Nephron (organoid): ENCODE data around the gene ZCCHC2.

Source experiments
- H3K27ac Mint-ChIP-seq, 3 experiments: 2 replicates each; pipeline ENCODE4 v1.8.0; 2020; ENCODE audit warnings: mixed read lengths in 3 of 3, mild to moderate bottlenecking in 2 of 3, moderate library complexity in 1 of 3
- H3K27me3 Mint-ChIP-seq: 2 replicates; pipeline ENCODE4 v1.8.0; 2021; ENCODE audit warnings: low read depth, mild to moderate bottlenecking, moderate library complexity, mixed read lengths
- H3K36me3 Mint-ChIP-seq: 2 replicates; pipeline ENCODE4 v1.8.0; 2020; ENCODE audit warnings: low read depth, mixed read lengths
- H3K4me1 Mint-ChIP-seq: 2 replicates; pipeline ENCODE4 v1.8.0; 2020; ENCODE audit warnings: mixed read lengths
- H3K4me3 Mint-ChIP-seq, 3 experiments: 2 replicates each; pipeline ENCODE4 v1.8.0; 2020; ENCODE audit warnings: mild to moderate bottlenecking in 3 of 3, mixed read lengths in 3 of 3, moderate library complexity in 2 of 3
- H3K9me3 Mint-ChIP-seq: 2 replicates; pipeline ENCODE4 v1.8.0; 2020; ENCODE audit warnings: mixed read lengths
- CTCF ChIP-seq, 3 experiments: fragments of 200-600 bp; sonication (generic); IDR thresholded peaks; one replicate each; pipeline ENCODE4 v1.5.0; 2021; ENCODE audit warnings: antibody characterized with exemption in 3 of 3; ENCODE audit not compliant: unreplicated experiment in 3 of 3

The ZCCHC2 gene

GRCh38 chr18:62521082-62521481 is 1.7 kb upstream of the ZCCHC2 start:
- TF ChIP-seq CTCF (IDR thresholded peaks at IDR 0.05; ENCODE audit: unreplicated experiment in 3 of 3) = no peak
- Mint-ChIP-seq H3K4me3 (peak overlapping the region; percentile 84 to 91 (median 89)), H3K27me3 (peaks cover 21% of the 10 kb centered on the region), H3K36me3 (no peaks in the 10 kb centered on the region), H3K9me3 (peaks cover 4% of the 10 kb centered on the region), H3K27ac (peak overlapping the region in 1 of 3 experiments; percentile 68), H3K4me1 (peaks cover 14% of the 10 kb centered on the region)

GRCh38 chr18:62521593-62521992 is 1.2 kb upstream of the ZCCHC2 start:
- Mint-ChIP-seq H3K27ac (peak overlapping the region; percentile 59 to 83 (median 68)), H3K4me3 (peak overlapping the region; percentile 84 to 91 (median 89)), H3K9me3 (peaks cover 4% of the 10 kb centered on the region), H3K36me3 (no peaks in the 10 kb centered on the region), H3K4me1 (peaks cover 17% of the 10 kb centered on the region), H3K27me3 (peaks cover 21% of the 10 kb centered on the region)
- no peak for TF ChIP-seq CTCF (IDR thresholded peaks at IDR 0.05; ENCODE audit: unreplicated experiment in 3 of 3)

- Mint-ChIP-seq H3K27ac (peak overlapping the region; percentile 59 to 83 (median 68)), H3K36me3 (no peaks in the 10 kb centered on the region), H3K9me3 (peaks cover 4% of the 10 kb centered on the region), H3K4me1 (peaks cover 18% of the 10 kb centered on the region), H3K27me3 (peaks cover 21% of the 10 kb centered on the region), H3K4me3 (peak overlapping the region; percentile 84 to 91 (median 89))
- TF ChIP-seq CTCF (IDR thresholded peaks at IDR 0.05; ENCODE audit: unreplicated experiment in 3 of 3) = no peak
Observed at GRCh38 chr18:62522178-62522503, 684 bp upstream of the ZCCHC2 start.

- Mint-ChIP-seq H3K27ac (no peak overlapping the region), H3K36me3 (no peaks in the 10 kb centered on the region), H3K4me3 (peak overlapping the region in 1 of 3 experiments; percentile 21), H3K27me3 (peaks cover 21% of the 10 kb centered on the region), H3K9me3 (peaks cover under 1% of the 10 kb centered on the region), H3K4me1 (peaks cover 22% of the 10 kb centered on the region)
- TF ChIP-seq CTCF (IDR thresholded peaks at IDR 0.05; ENCODE audit: unreplicated experiment in 3 of 3) = no peak
Observed at GRCh38 chr18:62523255-62523588, 397 bp downstream of the ZCCHC2 start.

- Mint-ChIP-seq H3K9me3 (no peaks in the 10 kb centered on the region), H3K36me3 (no peaks in the 10 kb centered on the region), H3K27me3 (peaks cover 21% of the 10 kb centered on the region), H3K4me3 (peak overlapping the region; percentile 87 to 94 (median 90)), H3K4me1 (peaks cover 22% of the 10 kb centered on the region), H3K27ac (no peak overlapping the region)
- no peak for TF ChIP-seq CTCF (IDR thresholded peaks at IDR 0.05; ENCODE audit: unreplicated experiment in 3 of 3)
Observed at GRCh38 chr18:62523631-62524439, 1.0 kb downstream of the ZCCHC2 start.
